H1 (cell line): ENCODE data around the gene KBTBD13. TPM values are rescaled to one million over a fixed set of nuclear protein-coding genes. Genes with fewer than 3 reads are reported as not detected.

ENCODE experiments used
- polyA plus RNA-seq, 7 experiments: library from polyadenylated mRNA; depleted of rRNA in 3 of 7; stranded (reverse) in 5 of 7; unstranded in 2 of 7; fragments of >200 nt in 5 of 7; fragments of 200-250 nt in 2 of 7; gene quantifications; 1 replicate in 5 of 7; 2 replicates in 1 of 7; 4 replicates in 1 of 7; pipeline versions ENCODE4 v1.2.1 to v1.2.3, GENCODE V29; 2011 to 2013; ENCODE audit warnings: missing spikeins in 2 of 7, mixed read lengths in 2 of 7
- total RNA-seq: library from RNA; stranded (reverse); fragmentation: NEBNext Ultra II Directional; extraction: Animal tissue kit (Norgen Biotek cat#: 25700); gene quantifications from 2 replicates; pipeline ENCODE4 v1.2.1, GENCODE V29; 2021
- TF ChIP-seq, protein P1 (sequence below): fragments of 300-600 bp; sonication (generic); IDR thresholded peaks from 2 replicates; pipeline ENCODE4 v1.7.1; 2012; ENCODE audit warnings: low read length, moderate library complexity, mild to moderate bottlenecking, inconsistent platforms; ENCODE audit not compliant: insufficient replicate concordance

KBTBD13 gene
- total and polyA plus RNA-seq, 2 of the 8 experiments (the other 6 are each of a cell fraction or from before 2014, with no cell fraction given): not detected

DNA sequence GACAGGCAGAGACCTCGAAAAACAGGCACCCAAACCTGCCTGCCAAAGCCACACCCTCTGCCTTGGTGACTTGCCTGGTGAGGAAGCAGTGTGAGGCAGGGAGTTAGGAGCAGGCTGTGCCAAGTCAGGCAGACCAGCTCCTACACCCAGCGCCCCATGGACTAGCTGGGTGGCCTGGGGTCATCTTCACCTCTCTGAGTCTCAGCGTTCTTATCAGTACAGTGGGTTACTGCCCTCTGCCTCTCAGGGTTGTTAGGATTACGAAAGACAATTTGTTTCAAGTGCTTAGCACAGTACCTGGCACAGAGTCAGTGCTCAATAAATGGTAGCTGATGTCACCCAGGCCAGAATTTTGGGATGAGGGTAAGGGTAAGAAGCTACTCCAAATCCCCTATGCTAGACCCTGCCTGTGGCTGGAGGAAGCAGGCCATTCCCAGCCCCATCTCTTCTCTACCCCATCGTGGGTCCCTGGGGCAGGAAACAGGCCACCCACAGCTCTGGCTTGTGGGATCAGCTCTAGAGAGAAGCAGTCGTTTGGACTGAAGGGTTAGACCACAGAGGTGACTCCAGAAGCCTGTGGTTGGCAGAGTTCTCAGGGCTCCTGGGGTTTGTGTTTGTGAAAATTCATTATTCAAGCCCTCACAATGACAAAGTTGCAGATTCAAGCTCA lies 21.2 kb upstream of the KBTBD13 start (continued):
- TF ChIP-seq, protein P1, sequence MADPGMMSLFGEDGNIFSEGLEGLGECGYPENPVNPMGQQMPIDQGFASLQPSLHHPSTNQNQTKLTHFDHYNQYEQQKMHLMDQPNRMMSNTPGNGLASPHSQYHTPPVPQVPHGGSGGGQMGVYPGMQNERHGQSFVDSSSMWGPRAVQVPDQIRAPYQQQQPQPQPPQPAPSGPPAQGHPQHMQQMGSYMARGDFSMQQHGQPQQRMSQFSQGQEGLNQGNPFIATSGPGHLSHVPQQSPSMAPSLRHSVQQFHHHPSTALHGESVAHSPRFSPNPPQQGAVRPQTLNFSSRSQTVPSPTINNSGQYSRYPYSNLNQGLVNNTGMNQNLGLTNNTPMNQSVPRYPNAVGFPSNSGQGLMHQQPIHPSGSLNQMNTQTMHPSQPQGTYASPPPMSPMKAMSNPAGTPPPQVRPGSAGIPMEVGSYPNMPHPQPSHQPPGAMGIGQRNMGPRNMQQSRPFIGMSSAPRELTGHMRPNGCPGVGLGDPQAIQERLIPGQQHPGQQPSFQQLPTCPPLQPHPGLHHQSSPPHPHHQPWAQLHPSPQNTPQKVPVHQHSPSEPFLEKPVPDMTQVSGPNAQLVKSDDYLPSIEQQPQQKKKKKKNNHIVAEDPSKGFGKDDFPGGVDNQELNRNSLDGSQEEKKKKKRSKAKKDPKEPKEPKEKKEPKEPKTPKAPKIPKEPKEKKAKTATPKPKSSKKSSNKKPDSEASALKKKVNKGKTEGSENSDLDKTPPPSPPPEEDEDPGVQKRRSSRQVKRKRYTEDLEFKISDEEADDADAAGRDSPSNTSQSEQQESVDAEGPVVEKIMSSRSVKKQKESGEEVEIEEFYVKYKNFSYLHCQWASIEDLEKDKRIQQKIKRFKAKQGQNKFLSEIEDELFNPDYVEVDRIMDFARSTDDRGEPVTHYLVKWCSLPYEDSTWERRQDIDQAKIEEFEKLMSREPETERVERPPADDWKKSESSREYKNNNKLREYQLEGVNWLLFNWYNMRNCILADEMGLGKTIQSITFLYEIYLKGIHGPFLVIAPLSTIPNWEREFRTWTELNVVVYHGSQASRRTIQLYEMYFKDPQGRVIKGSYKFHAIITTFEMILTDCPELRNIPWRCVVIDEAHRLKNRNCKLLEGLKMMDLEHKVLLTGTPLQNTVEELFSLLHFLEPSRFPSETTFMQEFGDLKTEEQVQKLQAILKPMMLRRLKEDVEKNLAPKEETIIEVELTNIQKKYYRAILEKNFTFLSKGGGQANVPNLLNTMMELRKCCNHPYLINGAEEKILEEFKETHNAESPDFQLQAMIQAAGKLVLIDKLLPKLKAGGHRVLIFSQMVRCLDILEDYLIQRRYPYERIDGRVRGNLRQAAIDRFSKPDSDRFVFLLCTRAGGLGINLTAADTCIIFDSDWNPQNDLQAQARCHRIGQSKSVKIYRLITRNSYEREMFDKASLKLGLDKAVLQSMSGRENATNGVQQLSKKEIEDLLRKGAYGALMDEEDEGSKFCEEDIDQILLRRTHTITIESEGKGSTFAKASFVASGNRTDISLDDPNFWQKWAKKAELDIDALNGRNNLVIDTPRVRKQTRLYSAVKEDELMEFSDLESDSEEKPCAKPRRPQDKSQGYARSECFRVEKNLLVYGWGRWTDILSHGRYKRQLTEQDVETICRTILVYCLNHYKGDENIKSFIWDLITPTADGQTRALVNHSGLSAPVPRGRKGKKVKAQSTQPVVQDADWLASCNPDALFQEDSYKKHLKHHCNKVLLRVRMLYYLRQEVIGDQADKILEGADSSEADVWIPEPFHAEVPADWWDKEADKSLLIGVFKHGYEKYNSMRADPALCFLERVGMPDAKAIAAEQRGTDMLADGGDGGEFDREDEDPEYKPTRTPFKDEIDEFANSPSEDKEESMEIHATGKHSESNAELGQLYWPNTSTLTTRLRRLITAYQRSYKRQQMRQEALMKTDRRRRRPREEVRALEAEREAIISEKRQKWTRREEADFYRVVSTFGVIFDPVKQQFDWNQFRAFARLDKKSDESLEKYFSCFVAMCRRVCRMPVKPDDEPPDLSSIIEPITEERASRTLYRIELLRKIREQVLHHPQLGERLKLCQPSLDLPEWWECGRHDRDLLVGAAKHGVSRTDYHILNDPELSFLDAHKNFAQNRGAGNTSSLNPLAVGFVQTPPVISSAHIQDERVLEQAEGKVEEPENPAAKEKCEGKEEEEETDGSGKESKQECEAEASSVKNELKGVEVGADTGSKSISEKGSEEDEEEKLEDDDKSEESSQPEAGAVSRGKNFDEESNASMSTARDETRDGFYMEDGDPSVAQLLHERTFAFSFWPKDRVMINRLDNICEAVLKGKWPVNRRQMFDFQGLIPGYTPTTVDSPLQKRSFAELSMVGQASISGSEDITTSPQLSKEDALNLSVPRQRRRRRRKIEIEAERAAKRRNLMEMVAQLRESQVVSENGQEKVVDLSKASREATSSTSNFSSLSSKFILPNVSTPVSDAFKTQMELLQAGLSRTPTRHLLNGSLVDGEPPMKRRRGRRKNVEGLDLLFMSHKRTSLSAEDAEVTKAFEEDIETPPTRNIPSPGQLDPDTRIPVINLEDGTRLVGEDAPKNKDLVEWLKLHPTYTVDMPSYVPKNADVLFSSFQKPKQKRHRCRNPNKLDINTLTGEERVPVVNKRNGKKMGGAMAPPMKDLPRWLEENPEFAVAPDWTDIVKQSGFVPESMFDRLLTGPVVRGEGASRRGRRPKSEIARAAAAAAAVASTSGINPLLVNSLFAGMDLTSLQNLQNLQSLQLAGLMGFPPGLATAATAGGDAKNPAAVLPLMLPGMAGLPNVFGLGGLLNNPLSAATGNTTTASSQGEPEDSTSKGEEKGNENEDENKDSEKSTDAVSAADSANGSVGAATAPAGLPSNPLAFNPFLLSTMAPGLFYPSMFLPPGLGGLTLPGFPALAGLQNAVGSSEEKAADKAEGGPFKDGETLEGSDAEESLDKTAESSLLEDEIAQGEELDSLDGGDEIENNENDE: no peak
